GM21825 (cell line): ENCODE measurements around the gene BSN.

Source experiments
- ATAC-seq: cut with Tn5 transposase; IDR thresholded peaks from one replicate; pipeline ENCODE4 v1.9.1; 2021; ENCODE audit warnings: mild to moderate bottlenecking, moderate library complexity; ENCODE audit not compliant: unreplicated experiment

BSN gene

DNA sequence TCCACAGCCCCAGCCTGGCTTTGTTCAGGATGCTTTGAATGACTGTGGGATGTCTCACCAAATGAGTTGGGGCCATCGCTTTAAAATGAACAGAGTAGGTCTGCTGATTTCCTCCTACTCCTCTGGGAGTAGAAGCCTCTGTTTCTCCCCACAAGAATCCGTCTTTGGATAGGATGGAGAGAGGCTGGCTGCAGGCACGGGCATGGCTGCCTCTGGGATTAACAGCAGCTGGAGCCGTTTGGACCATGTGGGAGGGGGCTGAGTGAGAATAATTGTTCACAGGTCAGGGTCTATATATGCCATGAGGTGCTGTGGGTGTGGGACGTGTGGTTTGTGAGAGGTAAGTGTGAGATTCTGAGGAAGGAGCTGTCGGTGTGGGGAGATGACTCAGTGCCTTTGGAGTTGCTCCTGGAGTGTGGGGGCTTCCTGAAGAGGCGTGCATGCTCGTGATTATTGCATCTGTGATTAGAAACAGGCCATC lies 71.9 kb downstream of the BSN start:
- no peak for ATAC-seq

DNA sequence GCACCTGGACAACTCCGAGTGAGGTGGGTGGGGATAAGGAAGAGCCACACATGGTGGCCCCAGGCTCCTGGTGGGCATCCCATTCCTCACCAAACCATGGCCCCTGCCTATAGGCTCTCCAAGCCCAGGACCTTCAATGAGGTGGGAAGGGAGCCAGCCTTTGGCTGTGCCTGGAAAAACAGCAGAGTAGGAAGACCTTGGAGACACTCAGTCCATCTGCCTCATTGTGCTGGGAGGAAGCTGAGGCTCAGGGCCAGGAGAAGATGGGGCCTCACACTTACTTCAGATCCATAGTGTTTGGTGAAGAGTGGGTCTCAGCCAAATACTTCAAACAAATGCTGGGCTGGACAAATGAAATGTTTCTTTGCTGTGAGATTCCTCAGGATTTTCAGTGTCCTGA lies 72.5 kb downstream of the BSN start:
- no peak for ATAC-seq

DNA sequence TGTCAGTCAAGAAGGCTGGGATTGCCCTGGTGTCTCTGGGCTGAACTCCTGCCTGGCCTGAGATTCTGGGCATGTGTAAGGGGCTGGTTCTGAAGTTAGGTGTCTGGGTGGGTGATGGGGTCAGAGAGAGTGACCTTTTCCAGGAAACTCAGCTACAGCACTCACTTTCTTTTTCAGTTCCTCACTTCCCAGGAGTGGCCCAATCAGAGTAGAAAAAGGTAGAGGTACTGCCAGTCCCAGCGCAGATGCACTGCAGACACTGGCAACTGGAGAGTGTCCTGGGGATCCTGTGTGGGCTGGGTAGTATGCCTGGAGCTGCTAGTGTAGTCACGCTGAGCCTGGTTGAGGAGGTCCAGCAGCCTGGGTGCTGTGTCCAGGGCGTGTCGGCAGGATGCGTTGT lies 73.4 kb downstream of the BSN start:
- no peak for ATAC-seq

DNA sequence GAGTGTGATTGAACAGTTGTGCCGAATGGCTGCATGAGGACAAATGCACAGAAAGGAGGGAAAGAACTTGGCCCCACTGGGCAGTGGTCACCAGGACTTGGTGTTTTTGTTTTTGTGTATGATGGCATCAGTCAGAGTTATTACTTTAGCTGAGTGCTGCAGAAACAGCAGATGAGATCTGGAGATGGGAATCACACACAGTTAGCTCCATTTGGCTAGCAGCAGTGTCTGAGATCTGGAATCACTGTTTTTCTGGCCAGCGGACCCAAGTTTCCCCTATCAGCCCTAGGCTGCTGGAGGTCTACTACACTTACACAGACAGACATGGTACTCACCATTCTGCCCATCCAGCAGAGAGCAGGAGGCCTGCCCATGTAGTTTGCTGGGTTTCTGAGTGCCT lies 74.0 kb downstream of the BSN start:
- ATAC-seq: no peak

DNA sequence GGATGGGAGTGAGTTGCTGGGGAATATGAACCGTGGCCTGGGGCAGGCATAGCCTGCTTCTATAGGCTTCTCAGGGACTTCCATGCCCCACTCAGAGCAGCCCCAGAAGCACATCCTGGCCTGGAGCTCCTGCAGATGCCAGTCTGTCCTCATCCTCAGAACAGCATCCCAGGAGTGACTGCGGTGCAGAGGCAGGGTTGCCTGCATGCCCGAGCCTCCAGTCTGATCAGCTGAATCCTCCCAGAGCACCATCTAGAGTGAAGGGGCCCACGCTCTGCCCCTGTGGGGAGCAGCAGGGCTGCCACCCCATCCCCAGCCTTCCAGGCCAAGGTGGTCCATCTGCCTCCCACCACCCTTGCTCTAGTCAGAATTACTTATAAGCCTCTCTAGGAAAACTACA lies 75.2 kb downstream of the BSN start:
- ATAC-seq: no peak

DNA sequence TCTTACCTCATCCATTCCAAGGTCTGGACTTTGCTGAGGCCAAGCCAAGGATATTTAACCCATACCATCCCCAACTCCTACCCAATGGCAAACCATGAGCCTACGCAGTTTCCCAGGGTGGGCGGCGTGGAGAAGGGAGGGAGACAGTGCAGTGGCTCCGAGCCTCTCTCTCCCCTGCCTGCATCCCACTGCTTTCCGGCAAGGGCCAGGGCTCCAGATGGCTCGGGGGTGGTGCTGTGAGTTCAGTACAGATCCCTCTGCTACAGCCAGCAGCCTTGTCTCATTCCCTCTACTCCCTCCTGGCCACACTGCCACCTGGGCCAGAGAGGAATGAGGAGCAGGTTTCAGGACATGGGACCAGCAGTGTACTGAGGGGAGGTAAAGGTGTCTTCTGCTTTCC lies 75.6 kb downstream of the BSN start:
- ATAC-seq: no peak

DNA sequence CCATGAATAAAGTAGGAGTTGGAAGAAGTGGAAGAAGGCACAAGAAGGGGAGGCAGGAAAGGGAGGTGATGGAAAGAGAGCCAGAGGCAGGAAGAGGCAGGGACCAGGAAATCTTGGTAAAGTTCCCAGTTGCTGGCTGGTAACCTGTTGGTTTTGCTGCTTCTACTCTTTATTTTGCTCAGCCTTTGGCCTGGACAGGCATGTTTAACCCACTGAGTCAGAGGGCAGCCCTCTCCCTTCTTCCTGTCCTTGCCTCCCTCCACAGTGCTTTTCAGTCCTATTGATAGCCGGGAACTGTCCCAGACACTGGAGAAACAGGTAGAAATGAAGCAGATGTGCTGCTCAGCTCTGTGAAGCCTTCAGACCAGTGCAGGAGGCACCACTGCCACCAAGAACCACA lies 76.5 kb downstream of the BSN start:
- no peak for ATAC-seq

DNA sequence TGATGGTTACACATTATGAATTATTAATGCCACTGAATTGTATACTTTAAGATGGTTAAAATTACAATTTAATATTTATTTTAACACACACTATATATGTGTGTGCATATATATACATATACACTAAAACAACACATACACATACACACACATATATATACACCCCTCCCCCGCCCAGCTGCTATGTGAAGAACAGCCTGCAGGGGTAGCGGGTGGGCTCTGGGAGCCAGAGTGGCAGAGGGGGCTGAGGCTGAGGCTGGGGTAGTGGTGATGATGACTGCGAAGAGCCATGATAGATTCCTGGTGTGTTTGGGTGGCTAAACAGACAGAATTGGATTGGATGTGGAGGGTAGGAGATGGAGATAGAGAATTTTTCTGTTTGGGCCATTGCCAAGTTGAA lies 80.5 kb downstream of the BSN start:
- no peak for ATAC-seq

DNA sequence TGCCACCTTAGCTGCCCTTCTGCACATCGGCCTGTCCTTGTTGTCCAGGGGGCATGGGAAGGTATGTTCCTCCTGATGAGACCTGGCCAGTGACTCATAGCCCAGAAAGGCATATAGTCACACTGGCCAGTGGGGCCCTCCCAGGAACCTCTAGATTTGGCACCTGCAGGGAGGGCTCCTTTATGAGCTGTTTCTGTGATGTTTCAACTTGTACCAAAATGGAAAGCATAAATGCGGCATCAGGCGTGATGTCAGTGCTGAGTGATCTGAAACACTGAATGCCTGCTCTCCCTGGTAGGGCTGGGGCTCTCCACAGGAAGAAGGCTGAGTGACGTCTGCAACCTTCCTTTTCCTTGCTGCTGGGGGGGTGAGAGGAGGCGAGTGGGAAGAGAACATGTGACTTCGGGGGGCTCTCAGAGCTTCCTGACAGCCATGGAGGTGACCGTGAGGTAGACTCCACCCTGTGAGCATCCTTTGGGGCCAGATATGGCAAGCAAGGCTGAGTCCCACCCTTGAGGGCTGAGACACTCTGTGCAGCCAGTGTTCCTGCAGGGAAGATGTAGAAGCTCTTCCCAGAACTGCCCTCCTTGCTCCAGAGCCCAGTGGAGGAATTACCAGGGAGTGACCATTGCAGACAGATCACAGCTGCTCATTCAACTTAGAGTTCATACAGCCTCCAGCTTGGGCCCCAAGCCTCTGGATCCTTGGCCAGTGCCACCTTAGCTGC lies 82.8 kb downstream of the BSN start:
- no peak for ATAC-seq

DNA sequence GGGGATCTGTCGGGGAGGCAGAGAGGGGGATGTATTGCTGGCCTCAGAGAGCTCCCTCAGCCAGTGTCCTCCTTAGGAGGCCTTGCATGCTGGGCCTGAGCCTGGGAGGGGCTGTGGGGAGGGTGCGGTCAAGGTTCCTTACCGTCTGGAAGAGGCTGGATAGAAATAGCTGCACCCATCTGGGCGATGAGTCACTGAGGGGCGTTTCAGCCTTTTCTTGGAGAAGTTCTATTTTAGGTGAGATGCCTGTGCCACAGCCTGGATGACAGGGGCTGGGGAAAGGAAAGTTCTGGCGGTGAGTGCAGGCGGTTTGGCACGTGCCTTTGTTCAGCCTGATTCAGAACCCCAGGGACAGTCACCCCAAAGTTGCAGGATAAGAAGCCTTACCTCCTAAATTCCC lies 84.2 kb downstream of the BSN start:
- ATAC-seq: no peak

DNA sequence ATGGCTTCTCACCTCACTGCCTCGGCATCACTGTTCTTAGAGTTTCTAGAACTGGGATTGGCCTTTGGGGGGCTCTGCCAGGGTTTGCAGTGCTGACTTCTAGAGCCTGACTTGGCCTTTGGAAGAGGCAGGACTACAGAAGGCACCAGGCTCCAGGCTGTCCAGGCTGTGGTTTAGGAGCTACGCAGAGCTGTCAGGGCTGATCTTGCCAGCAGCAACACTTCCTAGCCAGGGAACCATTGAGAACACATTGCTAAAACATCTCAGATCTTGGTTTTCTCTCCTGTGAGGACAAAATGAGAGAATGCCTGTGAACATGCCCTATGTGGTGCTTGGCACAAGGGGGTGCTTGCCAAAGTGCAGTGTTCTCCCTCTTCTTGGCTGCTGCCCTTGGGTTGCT lies 85.3 kb downstream of the BSN start:
- ATAC-seq: no peak

DNA sequence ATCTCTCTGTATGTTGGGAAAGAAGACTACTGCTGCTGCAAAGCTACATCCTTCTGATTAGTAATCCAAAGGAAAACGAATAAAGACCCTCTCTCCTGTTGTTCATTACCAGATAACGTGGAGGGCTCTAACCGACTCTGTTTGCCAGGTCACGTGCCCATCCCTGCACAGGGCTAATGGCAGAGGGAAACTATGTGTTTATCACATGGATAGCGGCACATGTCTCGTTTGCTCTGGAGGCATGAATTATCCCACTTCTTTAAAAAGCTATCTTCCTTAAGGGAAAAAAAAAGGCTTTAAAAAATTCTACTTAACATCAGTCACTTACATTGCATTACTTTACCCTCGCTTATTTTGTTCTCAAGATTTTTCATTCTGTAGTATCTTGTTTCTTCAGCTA lies 87.0 kb downstream of the BSN start:
- no peak for ATAC-seq

DNA sequence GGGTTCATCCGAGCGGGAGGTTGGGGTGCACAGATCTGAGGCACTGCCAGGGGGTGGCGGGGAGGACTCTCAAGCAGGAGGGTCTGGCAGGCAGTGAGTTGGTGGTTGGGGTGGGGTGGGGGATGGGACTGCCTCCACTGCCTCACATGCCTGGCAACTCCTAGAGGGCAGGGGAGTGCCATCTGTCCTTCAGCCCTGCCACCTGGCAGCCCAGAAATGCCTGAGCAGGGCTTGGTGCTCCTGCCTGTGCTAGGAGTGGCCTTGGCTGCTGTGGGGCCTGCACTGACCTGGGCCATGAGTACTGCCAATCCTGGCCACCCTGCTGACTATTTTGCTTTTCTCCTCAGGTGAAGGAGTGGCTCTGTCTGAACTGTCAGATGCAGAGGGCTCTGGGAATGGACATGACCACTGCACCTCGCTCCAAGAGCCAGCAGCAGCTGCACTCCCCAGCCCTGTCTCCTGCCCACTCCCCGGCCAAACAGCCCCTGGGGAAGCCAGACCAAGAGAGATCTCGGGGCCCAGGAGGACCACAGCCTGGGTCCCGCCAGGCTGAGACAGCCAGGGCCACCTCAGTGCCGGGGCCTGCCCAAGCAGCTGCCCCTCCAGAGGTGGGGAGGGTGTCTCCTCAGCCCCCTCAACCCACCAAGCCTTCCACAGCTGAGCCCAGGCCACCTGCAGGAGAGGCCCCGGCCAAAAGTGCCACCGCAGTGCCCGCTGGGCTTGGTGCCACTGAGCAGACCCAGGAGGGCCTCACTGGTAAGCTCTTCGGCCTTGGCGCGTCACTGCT lies 87.8 kb downstream of the BSN start:
- no peak for ATAC-seq

DNA sequence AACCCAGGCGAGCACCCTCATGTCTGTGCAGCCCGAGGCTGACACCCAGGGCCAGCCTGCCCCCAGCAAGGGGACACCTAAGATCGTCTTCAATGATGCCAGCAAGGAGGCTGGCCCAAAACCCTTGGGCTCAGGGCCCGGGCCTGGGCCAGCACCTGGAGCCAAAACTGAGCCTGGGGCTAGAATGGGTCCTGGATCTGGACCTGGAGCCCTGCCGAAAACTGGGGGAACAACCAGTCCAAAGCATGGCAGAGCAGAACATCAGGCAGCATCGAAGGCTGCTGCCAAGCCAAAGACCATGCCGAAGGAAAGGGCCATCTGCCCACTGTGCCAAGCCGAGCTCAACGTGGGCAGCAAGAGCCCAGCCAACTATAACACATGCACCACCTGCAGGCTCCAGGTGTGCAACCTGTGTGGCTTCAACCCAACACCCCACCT lies 88.5 kb downstream of the BSN start:
- no peak for ATAC-seq

DNA sequence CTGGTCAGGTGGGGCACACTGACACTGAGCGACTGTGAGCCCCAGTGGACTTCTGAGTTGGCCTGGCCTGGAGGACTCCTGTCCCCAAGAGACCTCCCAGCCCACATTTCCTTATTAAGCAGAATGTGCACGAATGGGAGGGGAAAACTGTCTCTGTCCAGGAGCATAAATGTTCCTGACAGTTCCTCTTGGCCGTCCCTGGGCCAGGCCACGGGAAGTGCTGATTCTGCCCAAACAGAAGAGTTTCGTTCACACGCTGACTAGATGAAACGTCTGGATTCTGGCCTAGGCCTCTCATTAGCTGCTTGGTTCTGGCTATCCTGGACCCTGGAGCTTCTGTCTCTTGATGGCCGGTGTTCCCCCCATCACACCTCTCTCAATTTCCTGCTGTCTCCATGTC lies 90.4 kb downstream of the BSN start:
- no peak for ATAC-seq

DNA sequence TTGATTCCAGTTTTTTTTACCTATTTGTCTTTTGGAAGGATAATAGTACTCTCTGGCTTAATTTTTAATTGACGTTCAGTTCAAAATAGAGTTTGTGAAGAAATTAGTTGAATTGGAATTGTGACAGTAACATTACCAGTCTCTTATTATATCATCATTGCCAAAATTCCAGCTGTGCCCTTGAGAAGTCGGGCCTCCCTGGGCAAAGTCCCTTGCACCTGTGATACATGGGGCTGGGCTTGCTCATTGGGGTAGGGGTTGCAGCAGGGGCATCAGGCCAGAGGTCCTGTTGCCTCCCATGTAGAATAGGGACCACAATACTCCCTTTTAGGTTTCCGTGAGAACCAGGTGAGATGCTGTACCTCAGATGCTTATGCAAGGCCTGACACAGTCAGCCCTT lies 92.0 kb downstream of the BSN start:
- no peak for ATAC-seq

DNA sequence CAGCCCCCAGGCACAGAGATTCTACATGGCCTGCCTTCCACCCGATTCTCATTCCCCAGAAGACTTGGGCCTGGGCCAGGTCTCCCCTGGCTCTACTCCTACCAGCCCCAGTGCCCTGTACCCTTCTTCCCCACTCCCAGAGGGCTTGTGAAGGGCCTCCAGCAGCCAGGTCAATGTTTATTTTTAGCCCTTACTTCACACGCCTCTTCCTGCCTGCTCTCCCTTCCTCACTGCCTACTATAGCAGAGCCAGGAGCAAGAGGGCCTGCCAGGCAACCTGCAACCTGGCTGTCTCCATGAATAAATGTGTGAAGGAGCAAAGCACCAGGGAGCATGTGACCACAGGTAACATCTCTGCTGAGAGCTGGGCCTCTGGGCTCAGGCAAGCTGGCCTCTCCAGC lies 93.5 kb downstream of the BSN start:
- no peak for ATAC-seq

DNA sequence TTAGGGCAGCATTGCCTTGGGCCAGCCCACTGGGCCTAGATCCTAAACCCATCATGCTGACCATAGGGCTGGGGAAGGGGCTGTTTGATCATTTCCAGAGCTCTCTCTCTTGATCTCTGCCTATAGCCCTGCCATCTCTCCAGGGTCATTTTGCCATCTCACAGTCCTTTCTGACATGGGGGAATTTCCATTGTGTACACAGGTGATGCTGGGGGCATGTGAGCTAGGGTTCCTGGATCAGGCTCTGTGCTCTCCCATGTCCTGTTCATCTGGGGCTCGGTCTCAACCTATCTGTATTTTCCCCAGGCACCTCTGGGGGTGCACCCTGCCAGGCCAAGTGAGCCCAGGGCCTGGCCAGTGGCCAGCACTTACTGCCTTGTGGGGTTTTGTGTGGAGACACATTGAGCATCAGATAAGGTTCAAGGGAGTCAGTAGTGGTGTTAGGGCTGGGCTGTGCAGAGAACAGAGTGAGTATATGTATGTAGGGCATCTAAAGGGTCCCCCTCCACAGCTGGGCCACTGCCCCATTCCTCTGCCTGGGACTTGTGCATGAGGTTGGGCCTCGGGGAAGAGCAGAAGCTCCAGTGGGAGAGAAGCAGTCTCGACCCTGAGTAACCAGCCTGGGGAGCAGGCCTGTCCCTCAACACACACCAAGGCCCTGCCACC lies 94.2 kb downstream of the BSN start:
- no peak for ATAC-seq

DNA sequence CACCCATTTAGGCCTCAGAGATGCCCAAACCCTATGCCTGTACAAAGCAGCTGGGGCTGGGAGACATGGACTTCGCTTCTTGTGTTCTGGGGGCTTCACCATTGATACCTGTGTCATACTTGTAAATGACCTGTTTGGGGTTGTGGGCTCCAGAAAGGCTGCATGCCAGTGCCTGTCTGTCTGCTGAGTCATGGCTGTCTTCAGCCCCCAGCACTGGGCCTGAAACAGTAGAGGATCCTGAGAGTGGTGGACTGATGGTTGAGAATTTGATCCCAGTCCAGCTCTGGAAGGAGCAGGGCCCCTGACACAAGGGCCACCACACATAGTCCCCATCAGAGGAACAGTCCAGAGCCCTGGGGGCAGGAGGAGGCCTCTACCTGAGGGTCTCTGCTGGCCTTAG lies 95.3 kb downstream of the BSN start:
- ATAC-seq: no peak

DNA sequence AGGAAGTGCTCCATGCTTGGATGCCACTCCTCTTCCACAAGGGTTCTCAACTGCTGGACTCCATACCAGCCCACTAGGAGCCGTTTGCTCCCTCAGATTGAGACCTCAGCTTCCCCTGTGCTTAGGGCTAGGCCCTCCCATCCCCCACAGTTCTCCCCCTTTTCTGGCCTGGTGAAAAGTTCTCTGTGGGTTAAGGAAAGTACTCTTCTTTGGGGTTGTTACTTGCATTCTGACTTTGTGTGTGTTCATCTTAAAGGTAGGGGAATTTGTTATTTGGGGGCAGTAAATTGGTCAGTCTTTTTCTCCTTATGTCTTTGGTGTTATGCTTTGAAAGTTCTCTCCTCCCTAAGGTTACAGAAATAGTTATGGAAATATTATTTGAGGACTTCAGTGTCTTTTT lies 95.9 kb downstream of the BSN start:
- ATAC-seq: no peak

DNA sequence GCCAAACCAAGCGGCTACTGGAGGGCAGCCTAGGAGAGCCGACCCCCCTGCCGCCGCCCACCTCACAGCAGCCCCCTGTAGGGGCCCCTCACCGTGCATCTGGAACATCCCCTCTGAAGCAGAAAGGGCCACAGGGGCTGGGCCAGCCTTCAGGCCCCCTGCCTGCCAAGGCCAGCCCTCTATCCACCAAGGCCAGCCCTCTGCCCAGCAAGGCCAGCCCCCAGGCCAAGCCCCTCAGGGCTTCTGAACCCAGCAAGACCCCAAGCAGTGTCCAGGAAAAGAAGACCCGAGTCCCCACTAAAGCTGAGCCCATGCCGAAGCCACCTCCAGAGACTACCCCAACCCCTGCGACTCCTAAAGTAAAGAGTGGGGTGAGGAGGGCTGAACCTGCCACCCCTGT lies 96.4 kb downstream of the BSN start:
- no peak for ATAC-seq
